ENCODE results near the gene RER1. TPM values are rescaled to one million over a fixed set of nuclear protein-coding genes. Genes with fewer than 3 reads are reported as not detected.

RER1 gene
- polyA plus RNA-seq, 1 donor from 2014 or later, result 58.7 TPM

DNA sequence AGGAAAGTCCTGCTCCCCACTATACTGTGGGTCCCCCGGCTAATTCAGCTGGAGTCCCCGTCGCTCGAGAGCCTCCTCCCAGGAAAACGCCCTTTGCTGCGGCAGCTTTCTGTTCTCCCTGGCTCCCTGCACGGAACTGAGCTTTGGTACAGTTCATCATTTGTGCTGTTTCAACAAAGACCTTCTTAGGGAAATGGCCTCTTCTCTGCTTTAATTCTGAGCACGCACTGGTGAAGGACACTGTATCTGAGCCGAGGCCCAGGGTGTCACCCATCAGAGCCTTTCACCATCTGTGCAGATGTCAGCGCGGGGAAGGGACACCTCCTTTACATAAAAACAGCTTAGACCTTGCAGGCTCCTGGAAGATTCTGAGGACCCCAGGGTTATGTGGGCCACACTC, 34.3 kb downstream of the RER1 start:
- Histone ChIP-seq H3K27ac (ENCODE audit: low read length) (no peak overlapping the region), H3K9me2 (ENCODE audit: insufficient read depth, low read length) (no peaks in the 10 kb centered on the region), H3K27me3 (ENCODE audit: insufficient read depth, low read depth, low read length) (no peaks in the 10 kb centered on the region), H4K20me1 (ENCODE audit: insufficient read depth) (no peaks in the 10 kb centered on the region), H3K9ac (ENCODE audit: low read length) (no peak overlapping the region), H3F3A (ENCODE audit: insufficient read depth, low read length, poor library complexity, severe bottlenecking) (no peaks in the 10 kb centered on the region), H3K79me2 (replicated peaks; ENCODE audit: insufficient read depth, low read length) (no peaks in the 10 kb centered on the region), H3K4me2 (ENCODE audit: low read length) (no peak overlapping the region), H3K36me3 (ENCODE audit: insufficient read depth, low read length) (no peaks in the 10 kb centered on the region), H2AFZ (ENCODE audit: low read depth, low read length) (no peak overlapping the region), H3K4me3 (ENCODE audit: low read length) (no peak overlapping the region), H3K9me3 (ENCODE audit: low read length) (no peaks in the 10 kb centered on the region)
- no peak for TF ChIP-seq RAD21 (conservative IDR thresholded peaks at IDR 0.05)

DNA sequence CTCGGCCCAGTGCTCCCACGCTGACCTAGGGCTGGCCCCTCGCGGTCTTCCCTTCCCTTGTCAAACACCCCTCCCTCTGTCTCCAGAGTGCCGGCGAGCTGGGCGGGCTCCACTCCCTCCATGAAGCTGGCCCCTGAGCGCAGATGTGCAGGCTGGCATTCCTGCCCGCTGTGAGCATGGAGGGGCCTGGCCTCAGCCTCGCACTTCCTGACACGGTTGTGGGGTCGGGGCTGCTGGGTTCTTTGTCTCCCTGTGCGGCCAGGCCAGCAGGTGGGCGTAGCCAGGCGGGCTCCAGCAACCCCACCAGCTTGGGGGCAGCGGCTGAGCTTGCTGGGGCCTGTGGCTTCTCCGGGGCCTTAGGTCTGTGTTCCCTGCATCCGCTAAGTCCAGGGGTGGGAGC, 34.9 kb downstream of the RER1 start:
- Histone ChIP-seq H3K4me2 (ENCODE audit: low read length) (no peak overlapping the region), H3F3A (ENCODE audit: insufficient read depth, low read length, poor library complexity, severe bottlenecking) (no peaks in the 10 kb centered on the region), H3K27ac (ENCODE audit: low read length) (no peak overlapping the region), H4K20me1 (ENCODE audit: insufficient read depth) (no peaks in the 10 kb centered on the region), H3K9me3 (ENCODE audit: low read length) (no peaks in the 10 kb centered on the region), H3K9ac (ENCODE audit: low read length) (no peak overlapping the region), H3K36me3 (ENCODE audit: insufficient read depth, low read length) (no peaks in the 10 kb centered on the region), H3K4me3 (ENCODE audit: low read length) (no peak overlapping the region), H2AFZ (ENCODE audit: low read depth, low read length) (no peak overlapping the region), H3K79me2 (replicated peaks; ENCODE audit: insufficient read depth, low read length) (no peaks in the 10 kb centered on the region), H3K27me3 (ENCODE audit: insufficient read depth, low read depth, low read length) (no peaks in the 10 kb centered on the region), H3K9me2 (ENCODE audit: insufficient read depth, low read length) (no peaks in the 10 kb centered on the region)
- TF ChIP-seq EP300 (conservative IDR thresholded peaks at IDR 0.05; ENCODE audit: poor library complexity, severe bottlenecking), result no peak
- TF ChIP-seq, protein P1, sequence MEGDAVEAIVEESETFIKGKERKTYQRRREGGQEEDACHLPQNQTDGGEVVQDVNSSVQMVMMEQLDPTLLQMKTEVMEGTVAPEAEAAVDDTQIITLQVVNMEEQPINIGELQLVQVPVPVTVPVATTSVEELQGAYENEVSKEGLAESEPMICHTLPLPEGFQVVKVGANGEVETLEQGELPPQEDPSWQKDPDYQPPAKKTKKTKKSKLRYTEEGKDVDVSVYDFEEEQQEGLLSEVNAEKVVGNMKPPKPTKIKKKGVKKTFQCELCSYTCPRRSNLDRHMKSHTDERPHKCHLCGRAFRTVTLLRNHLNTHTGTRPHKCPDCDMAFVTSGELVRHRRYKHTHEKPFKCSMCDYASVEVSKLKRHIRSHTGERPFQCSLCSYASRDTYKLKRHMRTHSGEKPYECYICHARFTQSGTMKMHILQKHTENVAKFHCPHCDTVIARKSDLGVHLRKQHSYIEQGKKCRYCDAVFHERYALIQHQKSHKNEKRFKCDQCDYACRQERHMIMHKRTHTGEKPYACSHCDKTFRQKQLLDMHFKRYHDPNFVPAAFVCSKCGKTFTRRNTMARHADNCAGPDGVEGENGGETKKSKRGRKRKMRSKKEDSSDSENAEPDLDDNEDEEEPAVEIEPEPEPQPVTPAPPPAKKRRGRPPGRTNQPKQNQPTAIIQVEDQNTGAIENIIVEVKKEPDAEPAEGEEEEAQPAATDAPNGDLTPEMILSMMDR (IDR thresholded peaks at IDR 0.05; ENCODE audit: poor library complexity, severe bottlenecking), result no peak
- TF ChIP-seq, protein P2, sequence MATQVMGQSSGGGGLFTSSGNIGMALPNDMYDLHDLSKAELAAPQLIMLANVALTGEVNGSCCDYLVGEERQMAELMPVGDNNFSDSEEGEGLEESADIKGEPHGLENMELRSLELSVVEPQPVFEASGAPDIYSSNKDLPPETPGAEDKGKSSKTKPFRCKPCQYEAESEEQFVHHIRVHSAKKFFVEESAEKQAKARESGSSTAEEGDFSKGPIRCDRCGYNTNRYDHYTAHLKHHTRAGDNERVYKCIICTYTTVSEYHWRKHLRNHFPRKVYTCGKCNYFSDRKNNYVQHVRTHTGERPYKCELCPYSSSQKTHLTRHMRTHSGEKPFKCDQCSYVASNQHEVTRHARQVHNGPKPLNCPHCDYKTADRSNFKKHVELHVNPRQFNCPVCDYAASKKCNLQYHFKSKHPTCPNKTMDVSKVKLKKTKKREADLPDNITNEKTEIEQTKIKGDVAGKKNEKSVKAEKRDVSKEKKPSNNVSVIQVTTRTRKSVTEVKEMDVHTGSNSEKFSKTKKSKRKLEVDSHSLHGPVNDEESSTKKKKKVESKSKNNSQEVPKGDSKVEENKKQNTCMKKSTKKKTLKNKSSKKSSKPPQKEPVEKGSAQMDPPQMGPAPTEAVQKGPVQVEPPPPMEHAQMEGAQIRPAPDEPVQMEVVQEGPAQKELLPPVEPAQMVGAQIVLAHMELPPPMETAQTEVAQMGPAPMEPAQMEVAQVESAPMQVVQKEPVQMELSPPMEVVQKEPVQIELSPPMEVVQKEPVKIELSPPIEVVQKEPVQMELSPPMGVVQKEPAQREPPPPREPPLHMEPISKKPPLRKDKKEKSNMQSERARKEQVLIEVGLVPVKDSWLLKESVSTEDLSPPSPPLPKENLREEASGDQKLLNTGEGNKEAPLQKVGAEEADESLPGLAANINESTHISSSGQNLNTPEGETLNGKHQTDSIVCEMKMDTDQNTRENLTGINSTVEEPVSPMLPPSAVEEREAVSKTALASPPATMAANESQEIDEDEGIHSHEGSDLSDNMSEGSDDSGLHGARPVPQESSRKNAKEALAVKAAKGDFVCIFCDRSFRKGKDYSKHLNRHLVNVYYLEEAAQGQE (IDR thresholded peaks at IDR 0.05; ENCODE audit: borderline replicate concordance), result no peak
- TF ChIP-seq RAD21 (conservative IDR thresholded peaks at IDR 0.05), result no peak
- TF ChIP-seq EZH2 (IDR thresholded peaks at IDR 0.05; ENCODE audit: borderline replicate concordance, insufficient read depth, low read length, poor library complexity, severe bottlenecking), result no peak
- no peak for TF ChIP-seq POLR2AphosphoS5 (IDR thresholded peaks at IDR 0.05)
- TF ChIP-seq TAF1 (IDR thresholded peaks at IDR 0.05; ENCODE audit: low read depth), result no peak

DNA sequence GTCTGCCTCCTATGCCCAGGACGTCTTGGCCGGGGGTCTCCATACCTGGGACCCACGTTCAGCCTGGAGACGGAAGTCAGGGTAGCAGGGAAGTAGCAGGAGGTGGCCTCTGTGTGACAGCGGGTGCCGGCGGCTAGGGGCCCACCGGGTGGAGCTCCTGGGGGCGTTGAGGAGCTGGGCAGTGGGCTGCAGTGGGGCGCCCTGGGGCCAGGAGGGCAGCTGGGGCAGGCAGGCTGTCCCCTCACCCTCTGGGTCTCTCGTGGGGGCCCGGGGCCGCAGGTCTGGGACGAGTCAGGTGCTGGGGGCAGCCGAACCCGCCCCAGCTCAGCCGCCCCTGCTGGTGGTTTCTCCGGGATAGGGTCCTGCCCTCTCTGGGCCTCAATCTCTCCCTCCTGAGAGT, 35.4 kb downstream of the RER1 start:
- Histone ChIP-seq H3K27me3 (ENCODE audit: insufficient read depth, low read depth, low read length) (no peaks in the 10 kb centered on the region), H3K9ac (ENCODE audit: low read length) (no peak overlapping the region), H3K79me2 (replicated peaks; ENCODE audit: insufficient read depth, low read length) (no peaks in the 10 kb centered on the region), H3K9me3 (ENCODE audit: low read length) (no peaks in the 10 kb centered on the region), H3F3A (ENCODE audit: insufficient read depth, low read length, poor library complexity, severe bottlenecking) (no peaks in the 10 kb centered on the region), H3K36me3 (ENCODE audit: insufficient read depth, low read length) (no peaks in the 10 kb centered on the region), H2AFZ (ENCODE audit: low read depth, low read length) (no peak overlapping the region), H4K20me1 (ENCODE audit: insufficient read depth) (no peaks in the 10 kb centered on the region), H3K9me2 (ENCODE audit: insufficient read depth, low read length) (no peaks in the 10 kb centered on the region), H3K4me2 (ENCODE audit: low read length) (no peak overlapping the region), H3K4me3 (ENCODE audit: low read length) (no peak overlapping the region), H3K27ac (ENCODE audit: low read length) (no peak overlapping the region)
- TF ChIP-seq TAF1 (IDR thresholded peaks at IDR 0.05; ENCODE audit: low read depth) (no peak), RAD21 (conservative IDR thresholded peaks at IDR 0.05) (no peak)
